Myocyte (in vitro differentiated cells): ENCODE results near the gene CPSF6. TPM values are rescaled to one million over a fixed set of nuclear protein-coding genes. Genes with fewer than 3 reads are reported as not detected.

Experiments
- DNase-seq: peaks from one replicate; pipeline ENCODE4 v3.0.0-alpha.2; 2012; ENCODE audit warnings: low read depth
- microRNA counts: library from miRNA; unstranded; fragments of <30 nt; microRNA quantifications from one replicate; lab custom pipeline; 2016
- microRNA-seq: library from miRNA; unstranded; fragments of <30 nt; microRNA quantifications from one replicate; pipeline ENCODE4, GENCODE V29; 2016
- total RNA-seq: library from RNA; depleted of rRNA; stranded (reverse); fragments of >200 nt; gene quantifications from 2 replicates; pipeline ENCODE4 v1.2.3, GENCODE V29; 2014

Gene CPSF6
- total RNA-seq, 1 donor from 2014 or later, result 23.4 TPM

DNA sequence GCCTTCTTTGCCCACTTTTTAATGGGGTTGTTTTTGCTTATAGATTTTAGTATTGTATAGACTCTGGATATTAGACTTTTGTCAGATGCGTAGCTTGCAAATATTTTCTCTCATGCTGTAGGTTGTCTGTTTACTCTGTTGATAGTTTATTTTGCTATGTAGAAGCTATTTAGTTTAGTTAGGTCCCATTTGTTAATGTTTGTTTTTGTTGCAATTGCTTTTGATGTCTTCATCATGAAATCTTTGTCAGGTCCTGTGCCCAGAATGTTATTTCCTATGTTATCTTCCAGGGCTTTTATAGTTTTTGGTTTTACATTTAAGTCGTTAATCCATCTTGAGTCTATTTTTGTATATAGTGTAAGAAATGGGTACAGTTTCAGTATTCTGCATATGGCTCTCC, 78.9 kb downstream of the CPSF6 start:
- no peak for DNase-seq

DNA sequence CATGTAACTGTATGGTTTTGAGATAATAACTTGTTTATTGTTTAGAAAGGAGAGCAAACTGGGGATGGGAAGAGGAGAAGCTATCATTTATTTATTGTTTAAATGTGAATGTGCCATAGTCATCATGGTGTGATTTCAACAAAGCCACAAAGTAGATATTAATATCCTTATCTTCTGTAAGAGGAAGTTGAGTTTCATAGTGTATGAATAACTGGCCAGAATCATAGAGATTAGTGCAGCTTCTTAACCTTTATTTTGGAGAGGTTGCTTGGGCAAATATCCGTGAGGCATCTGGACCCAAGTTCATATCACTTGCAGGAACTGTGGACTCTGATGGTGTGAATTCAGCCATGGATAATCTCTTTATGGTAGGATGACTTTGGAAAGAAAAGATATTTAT, 82.0 kb downstream of the CPSF6 start:
- no peak for DNase-seq

MicroRNAs encoded within 50 kb of the gene (microRNA counts, 767-probe panel; counts per million panel counts)
- not detected for microRNA hsa-miR-1279 (lab: Ali Mortazavi, UCI)

Small RNA genes lying within 50 kb of the gene (microRNA-seq; reads per million reads assigned to microRNA genes)
- not detected for gene MIR1279

Other genes starting within 250 kb of the CPSF6 start
- gene LYZ, start 108.8 kb downstream of the CPSF6 start, total RNA-seq, result not detected in 2 replicates
- 16.0 and 24.7 TPM in 2 replicates for gene YEATS4, start 120.2 kb downstream of the CPSF6 start, total RNA-seq
- 59.7 and 66.8 TPM in 2 replicates for gene FRS2, start 230.8 kb downstream of the CPSF6 start, total RNA-seq